ENCODE measurements around the gene FBXW8.

Gene FBXW8

GRCh38 chr12:116887244-116887643, 23.5 kb upstream of the FBXW8 start:
- DNase-seq (ENCODE audit: low read depth): no peak

GRCh38 chr12:116887897-116888296, 22.9 kb upstream of the FBXW8 start:
- DNase-seq (ENCODE audit: low read depth): no peak

- no peak for DNase-seq (ENCODE audit: low read depth)
These were observed 20.4 kb upstream of the FBXW8 start for GRCh38 chr12:116890330-116890729.

- DNase-seq (ENCODE audit: low read depth): no peak
These were observed 19.7 kb upstream of the FBXW8 start for GRCh38 chr12:116891019-116891418.

- no peak for DNase-seq (ENCODE audit: low read depth)
These were observed 18.2 kb upstream of the FBXW8 start for GRCh38 chr12:116892349-116893140.

- no peak for DNase-seq (ENCODE audit: low read depth)
These were observed 15.8 kb upstream of the FBXW8 start for GRCh38 chr12:116894913-116895312.

- DNase-seq (ENCODE audit: low read depth): no peak
These were observed 14.3 kb upstream of the FBXW8 start for GRCh38 chr12:116896411-116896924.

- DNase-seq (ENCODE audit: low read depth): no peak
These were observed 13.3 kb upstream of the FBXW8 start for GRCh38 chr12:116897476-116897875.

- DNase-seq (ENCODE audit: low read depth): no peak
These were observed 12.1 kb upstream of the FBXW8 start for GRCh38 chr12:116898669-116899068.

- no peak for DNase-seq (ENCODE audit: low read depth)
These were observed 9.1 kb upstream of the FBXW8 start for GRCh38 chr12:116901612-116902011.

GRCh38 chr12:116903818-116904217, 6.9 kb upstream of the FBXW8 start:
- DNase-seq (ENCODE audit: low read depth): no peak

- DNase-seq (ENCODE audit: low read depth): no peak
These were observed 4.5 kb upstream of the FBXW8 start for GRCh38 chr12:116906285-116906684.

GRCh38 chr12:116910280-116910644, 488 bp upstream of the FBXW8 start:
- no peak for DNase-seq (ENCODE audit: low read depth)

GRCh38 chr12:116915326-116915725, 4.6 kb downstream of the FBXW8 start:
- DNase-seq (ENCODE audit: low read depth): no peak

GRCh38 chr12:116916122-116916521, 5.4 kb downstream of the FBXW8 start:
- no peak for DNase-seq (ENCODE audit: low read depth)

- DNase-seq (ENCODE audit: low read depth): peak; percentile 53
These were observed 6.0 kb downstream of the FBXW8 start for GRCh38 chr12:116916714-116917114.

GRCh38 chr12:116918464-116918863, 7.7 kb downstream of the FBXW8 start:
- DNase-seq (ENCODE audit: low read depth): no peak

- DNase-seq (ENCODE audit: low read depth): no peak
These were observed 8.5 kb downstream of the FBXW8 start for GRCh38 chr12:116919247-116919661.

GRCh38 chr12:116919706-116920485, 9.1 kb downstream of the FBXW8 start:
- DNase-seq (ENCODE audit: low read depth): no peak

- DNase-seq (ENCODE audit: low read depth): no peak
These were observed 10.2 kb downstream of the FBXW8 start for GRCh38 chr12:116920939-116921338.

- DNase-seq (ENCODE audit: low read depth): no peak
These were observed 11.6 kb downstream of the FBXW8 start for GRCh38 chr12:116922194-116922897.
